Measurements from ENCODE around the gene SSR2. TPM values are rescaled to one million over a fixed set of nuclear protein-coding genes. Genes with fewer than 3 reads are reported as not detected.

SSR2 gene
- total RNA-seq, 1 donor from 2014 or later: 199 TPM

DNA sequence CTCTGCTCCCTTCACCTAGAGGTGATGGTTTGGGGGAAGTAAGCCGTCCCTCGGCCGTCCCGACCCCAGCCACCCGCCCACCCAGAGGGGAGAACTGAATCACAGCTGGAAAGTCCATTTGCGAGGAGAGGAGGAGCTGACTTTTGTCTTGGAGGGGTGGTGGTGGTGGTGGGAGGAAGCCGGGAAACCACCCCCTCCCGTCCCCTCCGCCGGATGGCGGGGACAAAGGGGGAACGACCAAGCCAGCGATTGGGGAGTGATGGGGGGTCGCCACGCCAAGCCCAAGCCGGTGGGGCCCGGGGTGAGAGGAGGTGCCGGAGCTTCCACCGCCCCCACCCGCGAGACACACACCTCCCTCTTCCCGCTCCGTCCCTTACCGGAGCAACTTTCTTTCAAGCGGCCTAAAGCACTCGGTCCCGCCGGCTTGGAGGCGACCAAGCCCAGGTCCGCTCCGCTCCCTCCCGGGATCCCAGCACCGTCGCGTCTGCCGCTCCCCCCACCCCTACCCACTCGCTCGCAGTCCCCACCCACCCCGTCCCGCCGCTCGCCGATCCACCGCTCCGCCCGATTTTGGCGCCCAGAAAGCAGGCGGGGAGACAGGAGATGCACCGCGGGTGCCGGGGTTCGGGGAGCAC, 42.9 kb downstream of the SSR2 start:
- H3K9me3 Mint-ChIP-seq (ENCODE audit: unreplicated experiment): peaks cover 17% of the 10 kb centered on the region
- peak overlapping the region; percentile 99 for H3K27ac Mint-ChIP-seq (ENCODE audit: unreplicated experiment)
- TF ChIP-seq, protein P1, sequence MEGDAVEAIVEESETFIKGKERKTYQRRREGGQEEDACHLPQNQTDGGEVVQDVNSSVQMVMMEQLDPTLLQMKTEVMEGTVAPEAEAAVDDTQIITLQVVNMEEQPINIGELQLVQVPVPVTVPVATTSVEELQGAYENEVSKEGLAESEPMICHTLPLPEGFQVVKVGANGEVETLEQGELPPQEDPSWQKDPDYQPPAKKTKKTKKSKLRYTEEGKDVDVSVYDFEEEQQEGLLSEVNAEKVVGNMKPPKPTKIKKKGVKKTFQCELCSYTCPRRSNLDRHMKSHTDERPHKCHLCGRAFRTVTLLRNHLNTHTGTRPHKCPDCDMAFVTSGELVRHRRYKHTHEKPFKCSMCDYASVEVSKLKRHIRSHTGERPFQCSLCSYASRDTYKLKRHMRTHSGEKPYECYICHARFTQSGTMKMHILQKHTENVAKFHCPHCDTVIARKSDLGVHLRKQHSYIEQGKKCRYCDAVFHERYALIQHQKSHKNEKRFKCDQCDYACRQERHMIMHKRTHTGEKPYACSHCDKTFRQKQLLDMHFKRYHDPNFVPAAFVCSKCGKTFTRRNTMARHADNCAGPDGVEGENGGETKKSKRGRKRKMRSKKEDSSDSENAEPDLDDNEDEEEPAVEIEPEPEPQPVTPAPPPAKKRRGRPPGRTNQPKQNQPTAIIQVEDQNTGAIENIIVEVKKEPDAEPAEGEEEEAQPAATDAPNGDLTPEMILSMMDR (IDR thresholded peaks at IDR 0.05; ENCODE audit: partially characterized antibody, unreplicated experiment): no peak

DNA sequence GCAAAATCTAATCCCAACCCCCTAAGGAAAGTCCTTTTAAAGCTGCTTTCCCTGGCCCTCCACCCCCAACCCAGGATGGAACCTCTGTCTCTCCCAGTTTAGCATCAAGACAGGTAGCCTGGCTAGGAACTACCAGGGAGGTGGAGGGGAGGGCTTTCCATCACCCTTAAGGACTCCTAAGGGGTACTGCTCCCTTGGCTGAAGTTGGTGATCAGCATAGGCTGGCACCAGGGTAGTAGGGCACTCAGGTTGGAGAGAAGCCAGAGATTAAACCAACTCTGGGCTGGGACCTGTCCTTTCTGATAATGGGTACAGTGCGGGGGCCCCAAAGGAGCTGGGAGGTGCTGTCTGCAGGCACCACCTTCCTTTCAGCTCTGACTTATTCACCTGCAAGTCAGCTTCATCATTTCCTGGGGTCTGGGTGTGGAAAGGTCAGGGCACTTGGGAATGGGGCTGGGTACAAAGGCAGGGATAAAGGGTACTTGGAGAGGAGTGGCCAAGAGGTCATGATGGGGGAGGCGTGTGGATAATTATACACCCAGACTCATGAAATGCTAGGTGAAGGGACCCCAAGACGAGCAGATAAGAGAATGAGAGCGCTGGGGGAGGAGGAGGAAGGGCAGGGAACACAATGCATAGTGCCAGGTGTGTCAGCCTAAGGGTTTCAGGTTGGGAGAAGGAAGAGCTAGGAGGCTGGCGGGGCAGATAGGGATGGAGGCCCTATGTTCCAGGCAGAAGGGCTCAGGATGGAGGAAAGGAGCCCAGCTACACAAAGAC, 43.6 kb downstream of the SSR2 start:
- peaks cover 32% of the 10 kb centered on the region for H3K4me1 Mint-ChIP-seq (ENCODE audit: low read depth, unreplicated experiment)
- DNase-seq: no peak
- TF ChIP-seq, protein P1 (IDR thresholded peaks at IDR 0.05; ENCODE audit: partially characterized antibody, unreplicated experiment): no peak
- H3K27ac Mint-ChIP-seq (ENCODE audit: unreplicated experiment): peak overlapping the region; percentile 99
- H3K27me3 Mint-ChIP-seq (ENCODE audit: unreplicated experiment): peaks cover 23% of the 10 kb centered on the region
- peaks cover 17% of the 10 kb centered on the region for H3K9me3 Mint-ChIP-seq (ENCODE audit: unreplicated experiment)
- H3K4me3 Mint-ChIP-seq (ENCODE audit: unreplicated experiment): peak overlapping the region; percentile 99
- no peaks in the 10 kb centered on the region for H3K36me3 Mint-ChIP-seq (ENCODE audit: unreplicated experiment)

More for the DNA sequence above, 42.9 kb downstream of the SSR2 start:
- H3K36me3 Mint-ChIP-seq (ENCODE audit: unreplicated experiment): no peaks in the 10 kb centered on the region
- peak overlapping the region; percentile 99 for H3K4me3 Mint-ChIP-seq (ENCODE audit: unreplicated experiment)
- H3K4me1 Mint-ChIP-seq (ENCODE audit: low read depth, unreplicated experiment): peaks cover 30% of the 10 kb centered on the region
- peak; percentile 53 for DNase-seq
- H3K27me3 Mint-ChIP-seq (ENCODE audit: unreplicated experiment): peaks cover 22% of the 10 kb centered on the region

DNA sequence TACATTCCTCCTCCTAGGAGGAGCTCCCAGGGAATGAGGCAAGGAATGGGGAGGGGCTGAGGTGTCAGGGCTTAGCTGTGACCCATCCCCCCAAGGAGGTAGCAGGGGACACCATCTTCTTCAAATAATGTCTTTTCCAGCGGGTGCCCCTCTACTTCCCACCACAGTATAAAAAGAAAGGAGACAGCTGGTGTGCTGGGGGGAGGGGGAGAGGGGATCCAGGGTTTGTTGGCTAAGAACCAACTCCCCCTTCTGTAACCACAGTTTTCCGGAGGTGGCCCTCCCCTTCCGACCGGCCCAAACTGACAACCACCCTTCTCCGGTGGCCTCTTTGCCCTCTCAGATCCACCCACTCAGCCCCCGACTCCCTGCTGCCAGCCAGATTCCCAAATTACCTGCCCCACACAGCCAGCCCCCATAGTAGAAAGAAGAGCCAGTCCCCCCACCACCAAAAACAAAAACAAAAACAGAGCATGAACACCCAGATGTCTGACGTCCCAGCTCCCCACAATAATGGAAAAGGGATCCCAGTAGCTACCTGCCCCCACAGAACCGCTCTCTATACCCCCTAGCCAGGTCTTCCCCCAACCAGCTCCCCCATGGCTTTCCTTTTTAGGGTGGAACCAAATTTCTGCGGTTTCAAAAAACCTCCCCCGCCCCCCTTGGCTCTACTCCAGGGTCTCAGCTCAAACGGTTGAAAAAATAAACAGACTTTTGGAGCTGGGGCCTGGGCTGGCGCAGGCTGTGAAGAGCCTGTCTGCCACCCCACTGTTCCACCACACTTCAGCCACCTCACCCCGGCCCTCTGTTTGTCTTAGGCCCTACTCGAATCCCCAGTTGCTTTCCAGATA, 44.5 kb downstream of the SSR2 start:
- Mint-ChIP-seq H3K9me3 (ENCODE audit: unreplicated experiment) (peaks cover 17% of the 10 kb centered on the region), H3K4me3 (ENCODE audit: unreplicated experiment) (peak overlapping the region; percentile 99), H3K27me3 (ENCODE audit: unreplicated experiment) (peaks cover 20% of the 10 kb centered on the region), H3K36me3 (ENCODE audit: unreplicated experiment) (no peaks in the 10 kb centered on the region), H3K27ac (ENCODE audit: unreplicated experiment) (peak overlapping the region; percentile 99), H3K4me1 (ENCODE audit: low read depth, unreplicated experiment) (peaks cover 29% of the 10 kb centered on the region)
- DNase-seq: peak; percentile 43
- TF ChIP-seq, protein P1 (IDR thresholded peaks at IDR 0.05; ENCODE audit: partially characterized antibody, unreplicated experiment): no peak

DNA sequence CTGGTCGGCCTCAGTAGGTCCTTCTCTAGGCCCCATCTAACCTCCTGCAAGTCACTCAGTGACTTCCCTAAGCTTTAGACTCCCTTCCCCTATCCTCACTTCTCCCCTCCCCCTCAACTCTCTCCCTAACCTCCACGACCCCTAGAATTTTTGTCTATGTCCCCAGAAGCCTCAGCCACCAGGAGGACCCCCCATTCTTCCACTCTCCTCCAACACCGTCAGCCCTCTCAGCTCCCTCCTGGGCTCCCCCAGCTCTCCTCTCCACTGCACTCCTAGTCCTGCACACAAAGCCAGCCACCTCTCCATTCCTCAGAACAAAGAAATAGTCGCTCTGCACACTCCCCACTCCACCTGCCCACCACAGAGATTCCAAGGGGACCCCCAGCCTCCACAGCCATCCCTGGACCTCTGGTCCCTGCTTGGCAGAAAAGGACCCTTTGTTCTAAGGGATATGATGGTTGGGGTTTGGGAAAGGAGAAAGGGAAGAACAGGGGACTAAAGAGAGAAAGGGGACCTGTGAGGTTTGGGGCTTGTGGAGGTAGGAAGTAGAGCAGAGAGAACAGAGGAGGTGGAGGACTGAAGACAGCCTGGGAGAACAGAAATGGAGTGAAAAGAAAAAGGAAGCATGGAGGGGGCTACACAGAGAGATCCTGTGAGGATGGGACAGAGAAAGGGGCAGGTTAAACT, 45.2 kb downstream of the SSR2 start:
- Mint-ChIP-seq H3K27me3 (ENCODE audit: unreplicated experiment) (peaks cover 23% of the 10 kb centered on the region), H3K4me3 (ENCODE audit: unreplicated experiment) (peak overlapping the region; percentile 99), H3K36me3 (ENCODE audit: unreplicated experiment) (no peaks in the 10 kb centered on the region), H3K27ac (ENCODE audit: unreplicated experiment) (peak overlapping the region; percentile 99), H3K4me1 (ENCODE audit: low read depth, unreplicated experiment) (peaks cover 36% of the 10 kb centered on the region), H3K9me3 (ENCODE audit: unreplicated experiment) (peaks cover 17% of the 10 kb centered on the region)
- no peak for DNase-seq
- TF ChIP-seq, protein P1 (IDR thresholded peaks at IDR 0.05; ENCODE audit: partially characterized antibody, unreplicated experiment): no peak

All from glutamatergic neuron (in vitro differentiated cells).